Ishikawa (cell line): ENCODE data around the gene SV2C.

Experiments
- CEBPB ChIP-seq: IDR thresholded peaks from 2 replicates; pipeline ENCODE4 v1.6.1; 2012
- CREB1 ChIP-seq: IDR thresholded peaks from 2 replicates; pipeline ENCODE4 v1.6.1; 2012; ENCODE audit warnings: low read depth
- EGR1 ChIP-seq: IDR thresholded peaks from 2 replicates; pipeline ENCODE4 v1.6.1; 2012
- EP300 ChIP-seq: IDR thresholded peaks from 2 replicates; pipeline ENCODE4 v1.6.1; 2012; ENCODE audit warnings: borderline replicate concordance
- FOXM1 ChIP-seq: IDR thresholded peaks from 2 replicates; pipeline ENCODE4 v1.6.1; 2012; ENCODE audit warnings: low read depth, borderline replicate concordance
- NFIC ChIP-seq: IDR thresholded peaks from 2 replicates; pipeline ENCODE4 v1.6.1; 2012
- RAD21 ChIP-seq: IDR thresholded peaks from 2 replicates; pipeline ENCODE4 v1.6.1; 2012; ENCODE audit warnings: low read depth
- TAF1 ChIP-seq: IDR thresholded peaks from 2 replicates; pipeline ENCODE4 v1.6.1; 2012; ENCODE audit warnings: low read depth, mild to moderate bottlenecking
- TCF12 ChIP-seq: IDR thresholded peaks from 2 replicates; pipeline ENCODE4 v1.6.1; 2012; ENCODE audit warnings: low read depth
- TEAD4 ChIP-seq: IDR thresholded peaks from 2 replicates; pipeline ENCODE4 v1.6.1; 2012
- YY1 ChIP-seq: IDR thresholded peaks from 2 replicates; pipeline ENCODE4 v1.6.1; 2012; ENCODE audit warnings: low read depth
- ZBTB7A ChIP-seq: IDR thresholded peaks from 2 replicates; pipeline ENCODE4 v1.6.1; 2012; ENCODE audit warnings: low read depth
- TF ChIP-seq, protein P1 (sequence below): IDR thresholded peaks from 2 replicates; pipeline ENCODE4 v1.6.1; 2012
- TF ChIP-seq, protein P2 (sequence below): IDR thresholded peaks from 2 replicates; pipeline ENCODE4 v1.6.1; 2012; ENCODE audit warnings: low read depth, mild to moderate bottlenecking
- TF ChIP-seq, protein P3 (sequence below): IDR thresholded peaks from 2 replicates; pipeline ENCODE4 v1.6.1; 2012

Gene SV2C

DNA sequence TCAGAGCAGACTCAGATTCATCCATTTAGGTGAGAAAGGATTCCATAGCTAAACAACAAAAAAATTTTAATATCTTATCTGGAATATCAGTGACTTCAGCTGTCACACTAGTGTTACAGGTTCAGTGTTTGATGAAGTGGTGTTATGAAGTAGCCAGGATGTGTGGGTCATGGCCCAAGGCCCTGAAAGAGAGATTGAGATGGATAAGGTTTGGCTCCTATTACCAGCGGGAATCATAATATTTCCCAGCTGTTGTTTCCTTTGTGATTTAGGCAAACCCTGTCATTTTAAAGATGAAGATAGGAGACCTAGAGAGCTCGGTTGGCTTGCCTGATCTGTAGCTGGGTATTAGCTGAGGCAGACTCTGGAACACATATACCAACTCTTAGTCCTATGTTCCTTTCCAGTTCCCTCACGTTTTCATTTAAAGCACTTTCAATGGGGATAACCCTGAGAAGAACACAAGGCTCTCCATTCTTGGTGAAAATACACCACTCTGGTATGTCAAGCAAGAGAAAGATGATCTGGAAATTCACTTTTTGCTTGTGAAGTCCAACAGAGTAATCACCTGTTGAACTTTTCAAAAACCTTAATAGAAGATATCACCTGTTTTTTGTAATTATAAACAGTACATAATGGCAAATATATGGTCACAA, 54.8 kb downstream of the SV2C start:
- TF ChIP-seq YY1 (no peak), TCF12 (no peak), NFIC (no peak)

DNA sequence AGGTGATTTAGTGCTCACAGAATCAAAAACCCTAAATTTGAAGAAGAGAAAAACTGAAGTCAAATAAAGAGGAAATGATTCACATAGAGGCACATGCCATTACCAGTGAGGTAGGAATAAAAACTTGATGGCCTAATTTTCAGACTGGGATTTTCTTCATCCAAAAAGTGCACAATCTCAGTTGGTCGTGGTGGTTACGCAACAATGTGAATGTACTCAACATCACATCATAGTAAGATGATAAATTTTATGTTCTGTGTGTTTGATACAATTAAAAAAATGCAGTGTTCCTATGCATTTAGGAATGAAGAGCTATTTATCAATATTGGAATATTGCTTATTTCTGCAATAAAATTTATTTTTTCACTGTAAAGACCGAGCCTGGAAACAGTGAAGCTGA, 60.7 kb downstream of the SV2C start:
- no peak for TF ChIP-seq NFIC
- TF ChIP-seq, protein P1, sequence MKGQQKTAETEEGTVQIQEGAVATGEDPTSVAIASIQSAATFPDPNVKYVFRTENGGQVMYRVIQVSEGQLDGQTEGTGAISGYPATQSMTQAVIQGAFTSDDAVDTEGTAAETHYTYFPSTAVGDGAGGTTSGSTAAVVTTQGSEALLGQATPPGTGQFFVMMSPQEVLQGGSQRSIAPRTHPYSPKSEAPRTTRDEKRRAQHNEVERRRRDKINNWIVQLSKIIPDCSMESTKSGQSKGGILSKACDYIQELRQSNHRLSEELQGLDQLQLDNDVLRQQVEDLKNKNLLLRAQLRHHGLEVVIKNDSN, result no peak

DNA sequence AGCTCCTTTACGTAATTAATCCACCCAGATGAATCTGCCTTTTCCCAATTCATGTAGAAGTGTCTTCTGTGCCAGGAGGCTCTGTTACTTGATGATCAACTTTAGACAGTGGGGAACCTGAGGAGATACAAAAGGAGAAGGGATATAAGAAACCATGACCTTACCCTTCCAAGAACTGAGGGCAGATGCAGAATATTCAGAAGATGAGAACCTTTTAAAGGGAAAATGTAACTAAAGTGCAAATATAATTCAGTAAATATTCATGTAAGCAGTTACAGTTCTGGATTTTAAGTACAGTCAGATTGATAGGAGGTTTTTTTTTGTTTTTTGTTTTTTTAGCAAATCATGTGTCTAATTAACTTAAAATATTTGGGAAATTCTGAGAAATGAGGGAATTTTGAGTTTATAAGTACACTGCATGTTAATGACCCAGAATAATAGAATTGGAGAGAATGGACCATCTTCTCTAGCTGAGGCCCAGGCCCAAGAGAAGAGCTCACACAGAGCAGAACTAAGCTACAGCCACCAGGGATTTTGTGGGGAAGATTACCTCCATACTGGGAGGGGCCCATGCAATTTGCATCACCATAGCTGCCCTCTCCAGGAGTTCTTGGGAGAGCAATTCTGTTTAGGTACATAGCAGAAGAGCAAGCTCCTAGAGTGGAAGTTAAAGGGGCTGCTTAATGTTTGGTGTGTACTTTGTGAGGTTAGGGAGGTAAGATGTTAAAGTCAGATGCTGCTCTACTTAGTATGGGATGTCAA, 61.5 kb downstream of the SV2C start:
- TF ChIP-seq, protein P1, result no peak
- TF ChIP-seq NFIC, result no peak
- no peak for TF ChIP-seq CREB1
- TF ChIP-seq EGR1, result no peak
- no peak for TF ChIP-seq CEBPB
- no peak for TF ChIP-seq YY1
- no peak for TF ChIP-seq TEAD4
- TF ChIP-seq, protein P2, sequence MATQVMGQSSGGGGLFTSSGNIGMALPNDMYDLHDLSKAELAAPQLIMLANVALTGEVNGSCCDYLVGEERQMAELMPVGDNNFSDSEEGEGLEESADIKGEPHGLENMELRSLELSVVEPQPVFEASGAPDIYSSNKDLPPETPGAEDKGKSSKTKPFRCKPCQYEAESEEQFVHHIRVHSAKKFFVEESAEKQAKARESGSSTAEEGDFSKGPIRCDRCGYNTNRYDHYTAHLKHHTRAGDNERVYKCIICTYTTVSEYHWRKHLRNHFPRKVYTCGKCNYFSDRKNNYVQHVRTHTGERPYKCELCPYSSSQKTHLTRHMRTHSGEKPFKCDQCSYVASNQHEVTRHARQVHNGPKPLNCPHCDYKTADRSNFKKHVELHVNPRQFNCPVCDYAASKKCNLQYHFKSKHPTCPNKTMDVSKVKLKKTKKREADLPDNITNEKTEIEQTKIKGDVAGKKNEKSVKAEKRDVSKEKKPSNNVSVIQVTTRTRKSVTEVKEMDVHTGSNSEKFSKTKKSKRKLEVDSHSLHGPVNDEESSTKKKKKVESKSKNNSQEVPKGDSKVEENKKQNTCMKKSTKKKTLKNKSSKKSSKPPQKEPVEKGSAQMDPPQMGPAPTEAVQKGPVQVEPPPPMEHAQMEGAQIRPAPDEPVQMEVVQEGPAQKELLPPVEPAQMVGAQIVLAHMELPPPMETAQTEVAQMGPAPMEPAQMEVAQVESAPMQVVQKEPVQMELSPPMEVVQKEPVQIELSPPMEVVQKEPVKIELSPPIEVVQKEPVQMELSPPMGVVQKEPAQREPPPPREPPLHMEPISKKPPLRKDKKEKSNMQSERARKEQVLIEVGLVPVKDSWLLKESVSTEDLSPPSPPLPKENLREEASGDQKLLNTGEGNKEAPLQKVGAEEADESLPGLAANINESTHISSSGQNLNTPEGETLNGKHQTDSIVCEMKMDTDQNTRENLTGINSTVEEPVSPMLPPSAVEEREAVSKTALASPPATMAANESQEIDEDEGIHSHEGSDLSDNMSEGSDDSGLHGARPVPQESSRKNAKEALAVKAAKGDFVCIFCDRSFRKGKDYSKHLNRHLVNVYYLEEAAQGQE, result no peak
- TF ChIP-seq TCF12, result no peak
- no peak for TF ChIP-seq FOXM1
- TF ChIP-seq ZBTB7A, result no peak
- TF ChIP-seq RAD21, result no peak
- TF ChIP-seq EP300, result no peak
- TF ChIP-seq, protein P3, sequence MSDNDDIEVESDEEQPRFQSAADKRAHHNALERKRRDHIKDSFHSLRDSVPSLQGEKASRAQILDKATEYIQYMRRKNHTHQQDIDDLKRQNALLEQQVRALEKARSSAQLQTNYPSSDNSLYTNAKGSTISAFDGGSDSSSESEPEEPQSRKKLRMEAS, result no peak
- TF ChIP-seq TAF1, result no peak

DNA sequence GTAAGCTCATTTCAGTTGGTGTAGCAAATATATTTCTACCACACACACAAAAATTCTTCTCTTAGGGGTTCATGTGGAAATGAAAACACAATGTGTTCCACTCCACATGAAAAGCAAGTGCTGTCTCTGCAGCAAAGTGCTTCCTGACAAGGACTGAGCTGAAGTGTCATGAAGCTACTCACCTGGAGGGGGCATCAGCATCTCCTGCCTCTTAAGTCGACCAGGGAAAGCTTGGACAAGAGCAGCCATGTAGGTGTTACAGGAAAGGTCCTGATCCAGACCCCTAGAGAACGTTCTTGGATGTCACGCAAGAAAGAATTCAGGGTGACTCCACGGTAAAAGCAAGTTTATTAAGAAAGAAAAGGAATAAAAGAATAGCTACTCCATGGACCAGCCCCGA, 62.8 kb downstream of the SV2C start:
- TF ChIP-seq RAD21 (peak; percentile 41; the same call in 1 of the 2 replicates), CREB1 (no peak)

DNA sequence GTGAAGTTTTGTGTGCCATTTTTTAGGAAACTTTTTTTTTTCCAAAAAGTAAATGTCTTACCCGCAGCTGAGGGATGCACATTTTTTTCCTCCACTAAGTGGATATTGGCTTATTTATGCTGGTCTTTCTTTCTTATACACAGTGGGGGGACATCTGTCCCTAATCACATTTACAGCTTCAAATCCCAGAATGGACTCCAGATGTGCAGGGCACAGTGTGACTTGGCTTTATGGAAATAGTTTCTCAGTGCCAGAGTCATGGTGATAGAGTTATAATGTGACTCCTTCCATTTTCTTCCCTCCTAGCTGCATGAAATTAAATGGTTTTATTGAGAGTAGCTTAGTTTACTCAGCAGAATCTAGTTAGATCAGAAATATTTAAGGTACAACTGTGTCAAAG, 66.5 kb downstream of the SV2C start:
- TF ChIP-seq, protein P1, result no peak
- TF ChIP-seq RAD21 (no peak), EGR1 (no peak), TCF12 (no peak)

DNA sequence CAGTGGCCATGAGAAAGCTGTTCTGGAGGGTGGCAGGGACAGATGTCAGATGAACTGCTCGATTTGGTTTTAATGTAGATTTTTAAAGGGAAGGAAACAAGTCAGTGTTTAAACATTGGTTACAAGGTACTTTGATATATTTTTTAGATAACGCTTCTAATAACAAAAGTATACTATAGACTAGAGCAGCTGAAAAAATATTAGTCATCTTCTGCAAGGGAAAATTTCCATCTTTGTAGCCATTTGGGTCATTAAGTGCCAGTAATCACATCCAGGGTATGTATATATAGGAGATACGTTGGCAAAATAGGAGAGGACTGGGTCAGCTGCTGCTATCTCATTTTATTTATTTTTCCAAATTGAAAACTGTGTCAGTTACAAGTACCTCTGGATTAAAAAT, 69.0 kb downstream of the SV2C start:
- TF ChIP-seq, protein P3, result no peak
- TF ChIP-seq CEBPB, result no peak
- TF ChIP-seq, protein P1, result no peak
- TF ChIP-seq, protein P2, result no peak
- TF ChIP-seq ZBTB7A, result no peak
- TF ChIP-seq TCF12, result no peak
- TF ChIP-seq RAD21, result no peak
- no peak for TF ChIP-seq NFIC
- no peak for TF ChIP-seq EP300
- TF ChIP-seq EGR1, result no peak
- TF ChIP-seq TAF1, result no peak
- no peak for TF ChIP-seq YY1
- TF ChIP-seq TEAD4, result no peak
- no peak for TF ChIP-seq CREB1
- no peak for TF ChIP-seq FOXM1
